ENCODE data around the gene AFMID.

Gene AFMID

GRCh38 chr17:78255029-78255656 is 68.0 kb downstream of the AFMID start:
- no peak for DNase-seq (ENCODE audit: low read depth)

- DNase-seq (ENCODE audit: low read depth), result no peak
Measured at GRCh38 chr17:78255953-78256706, 69.0 kb downstream of the AFMID start.

- no peak for DNase-seq (ENCODE audit: low read depth)
Measured at GRCh38 chr17:78256707-78257591, 69.8 kb downstream of the AFMID start.
